HL-60 (cell line): ENCODE measurements around the gene LAMA2.

Experiments
- DNase-seq, 2 experiments: peaks; one replicate each; pipeline ENCODE4 v3.0.0-alpha.2; 2010 to 2020; ENCODE audit warnings: low read depth in 1 of 2, low spot score in 1 of 2
- H3K27ac ChIP-seq: fragments of 250-450 bp; sonication (Bioruptor Pico); replicated peaks from 2 replicates; pipeline ENCODE4 v1.5.1; 2020; ENCODE audit warnings: mild to moderate bottlenecking, moderate library complexity
- H3K27me3 ChIP-seq: fragments of 250-450 bp; sonication (Bioruptor Pico); 2 replicates; pipeline ENCODE4 v1.5.1; 2021; ENCODE audit warnings: mild to moderate bottlenecking, moderate library complexity; ENCODE audit not compliant: insufficient read depth, poor library complexity, severe bottlenecking
- H3K4me3 ChIP-seq: replicated peaks from 2 replicates; pipeline ENCODE4 v1.5.1; 2011; ENCODE audit warnings: mild to moderate bottlenecking, control low read depth, low read length; ENCODE audit not compliant: insufficient read depth
- CTCF ChIP-seq: IDR thresholded peaks from one replicate; pipeline ENCODE4 v1.5.1; 2011; ENCODE audit warnings: low read length, control low read depth, inconsistent platforms; ENCODE audit not compliant: insufficient read depth
- GABPA ChIP-seq: IDR thresholded peaks from 2 replicates; pipeline ENCODE4 v1.6.1; 2012; ENCODE audit warnings: low read depth
- POLR2AphosphoS5 ChIP-seq: IDR thresholded peaks from 2 replicates; pipeline ENCODE4 v1.6.1; 2012; ENCODE audit warnings: low read depth
- SPI1 ChIP-seq: IDR thresholded peaks from 2 replicates; pipeline ENCODE4 v1.6.1; 2012; ENCODE audit warnings: low read depth, mild to moderate bottlenecking, borderline replicate concordance
- TF ChIP-seq, protein P1 (sequence below): IDR thresholded peaks from 2 replicates; pipeline ENCODE4 v1.6.1; 2012; ENCODE audit warnings: low read depth; ENCODE audit not compliant: insufficient replicate concordance

LAMA2 gene

GRCh38 chr6:128914051-128914450 lies 31.1 kb downstream of the LAMA2 start:
- no peaks in the 10 kb centered on the region for H3K27me3 ChIP-seq
- no peak for DNase-seq
- TF ChIP-seq SPI1 (no peak), POLR2AphosphoS5 (no peak), GABPA (no peak), CTCF (no peak)
- TF ChIP-seq, protein P1, sequence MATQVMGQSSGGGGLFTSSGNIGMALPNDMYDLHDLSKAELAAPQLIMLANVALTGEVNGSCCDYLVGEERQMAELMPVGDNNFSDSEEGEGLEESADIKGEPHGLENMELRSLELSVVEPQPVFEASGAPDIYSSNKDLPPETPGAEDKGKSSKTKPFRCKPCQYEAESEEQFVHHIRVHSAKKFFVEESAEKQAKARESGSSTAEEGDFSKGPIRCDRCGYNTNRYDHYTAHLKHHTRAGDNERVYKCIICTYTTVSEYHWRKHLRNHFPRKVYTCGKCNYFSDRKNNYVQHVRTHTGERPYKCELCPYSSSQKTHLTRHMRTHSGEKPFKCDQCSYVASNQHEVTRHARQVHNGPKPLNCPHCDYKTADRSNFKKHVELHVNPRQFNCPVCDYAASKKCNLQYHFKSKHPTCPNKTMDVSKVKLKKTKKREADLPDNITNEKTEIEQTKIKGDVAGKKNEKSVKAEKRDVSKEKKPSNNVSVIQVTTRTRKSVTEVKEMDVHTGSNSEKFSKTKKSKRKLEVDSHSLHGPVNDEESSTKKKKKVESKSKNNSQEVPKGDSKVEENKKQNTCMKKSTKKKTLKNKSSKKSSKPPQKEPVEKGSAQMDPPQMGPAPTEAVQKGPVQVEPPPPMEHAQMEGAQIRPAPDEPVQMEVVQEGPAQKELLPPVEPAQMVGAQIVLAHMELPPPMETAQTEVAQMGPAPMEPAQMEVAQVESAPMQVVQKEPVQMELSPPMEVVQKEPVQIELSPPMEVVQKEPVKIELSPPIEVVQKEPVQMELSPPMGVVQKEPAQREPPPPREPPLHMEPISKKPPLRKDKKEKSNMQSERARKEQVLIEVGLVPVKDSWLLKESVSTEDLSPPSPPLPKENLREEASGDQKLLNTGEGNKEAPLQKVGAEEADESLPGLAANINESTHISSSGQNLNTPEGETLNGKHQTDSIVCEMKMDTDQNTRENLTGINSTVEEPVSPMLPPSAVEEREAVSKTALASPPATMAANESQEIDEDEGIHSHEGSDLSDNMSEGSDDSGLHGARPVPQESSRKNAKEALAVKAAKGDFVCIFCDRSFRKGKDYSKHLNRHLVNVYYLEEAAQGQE, result no peak
- no peak overlapping the region for H3K27ac ChIP-seq
- H3K4me3 ChIP-seq, result no peak overlapping the region

- Histone ChIP-seq H3K4me3 (no peak overlapping the region), H3K27ac (no peak overlapping the region), H3K27me3 (no peaks in the 10 kb centered on the region)
- no peak for DNase-seq
- TF ChIP-seq GABPA (no peak), POLR2AphosphoS5 (no peak), SPI1 (no peak), CTCF (no peak)
- TF ChIP-seq, protein P1, result no peak
Measured at GRCh38 chr6:128918886-128919285, 35.9 kb downstream of the LAMA2 start.

DNA sequence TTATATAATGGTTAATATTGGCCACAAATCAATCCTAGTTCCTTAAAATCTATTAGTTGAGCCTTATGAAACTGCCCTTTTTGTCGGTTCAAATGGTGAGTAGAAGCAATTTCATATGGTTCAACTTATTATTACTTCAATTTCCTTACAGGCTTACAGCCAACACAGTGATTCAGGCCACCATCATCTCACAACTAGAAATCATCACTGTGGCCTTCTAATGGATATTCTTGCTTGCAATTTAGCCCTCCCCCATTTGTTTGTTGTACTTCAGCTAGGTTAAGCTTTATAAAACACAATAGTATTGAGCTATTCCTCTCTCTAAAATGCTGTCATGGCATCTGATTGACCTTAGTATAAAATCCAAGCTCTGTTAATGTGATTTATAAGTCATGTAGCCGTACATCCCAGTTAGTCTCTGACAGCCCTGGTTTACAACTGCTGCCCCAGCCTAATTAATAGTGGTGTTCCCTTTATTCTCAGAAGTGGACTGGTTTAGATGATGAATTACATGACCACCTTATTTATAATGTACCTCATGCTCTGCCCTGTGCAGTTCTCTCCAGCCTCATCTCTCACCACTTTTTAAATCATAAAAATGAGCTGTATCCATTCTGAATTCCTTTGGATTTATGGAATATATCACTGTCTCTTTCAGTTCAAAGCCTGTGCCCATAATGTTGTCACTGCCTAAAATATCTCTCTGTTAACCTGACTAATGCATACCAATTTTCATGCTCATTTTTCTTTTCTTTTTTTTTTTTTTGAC lies 36.7 kb downstream of the LAMA2 start:
- TF ChIP-seq, protein P1, result no peak
- TF ChIP-seq GABPA (no peak), CTCF (no peak), SPI1 (no peak), POLR2AphosphoS5 (no peak)
- H3K27me3 ChIP-seq, result no peaks in the 10 kb centered on the region
- no peak overlapping the region for H3K27ac ChIP-seq
- no peak overlapping the region for H3K4me3 ChIP-seq
- no peak for DNase-seq
